22Rv1 (cell line): Measurements from ENCODE around the gene OPN4.

ENCODE experiments used
- H3K27ac ChIP-seq: fragments of 450-650 bp; 2 replicates; pipeline ENCODE4 v1.5.1; 2017
- CTCF ChIP-seq: fragments of 450-650 bp; IDR thresholded peaks from 2 replicates; pipeline ENCODE4 v1.5.1; 2017; ENCODE audit warnings: mild to moderate bottlenecking
- ZFX ChIP-seq: fragments of 450-650 bp; IDR thresholded peaks from 2 replicates; pipeline ENCODE4 v1.6.1; 2017; ENCODE audit warnings: antibody characterized with exemption, borderline replicate concordance

Gene OPN4

DNA sequence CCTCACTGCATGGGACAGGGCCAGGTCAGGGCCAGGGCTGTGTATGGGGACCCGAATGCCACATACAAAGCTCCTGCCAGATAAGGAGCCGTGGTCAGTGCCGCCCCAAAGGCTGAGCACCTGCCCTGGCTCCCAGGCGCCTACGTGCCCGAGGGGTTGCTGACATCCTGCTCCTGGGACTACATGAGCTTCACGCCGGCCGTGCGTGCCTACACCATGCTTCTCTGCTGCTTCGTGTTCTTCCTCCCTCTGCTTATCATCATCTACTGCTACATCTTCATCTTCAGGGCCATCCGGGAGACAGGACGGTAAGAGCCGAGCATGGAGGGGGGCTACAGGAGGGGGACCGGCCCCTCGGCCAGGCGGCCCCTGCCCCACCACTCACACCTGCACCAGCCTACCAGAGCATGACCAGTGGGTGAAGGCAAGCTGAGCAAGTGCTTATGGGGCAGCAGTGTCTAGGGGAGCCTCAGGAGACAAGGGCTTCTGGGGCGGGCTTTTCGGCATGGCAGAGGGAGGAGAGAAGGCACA lies 4.9 kb downstream of the OPN4 start:
- TF ChIP-seq CTCF, result no peak
- TF ChIP-seq ZFX, result no peak
- no peak overlapping the region for H3K27ac ChIP-seq

GRCh38 chr10:86659721-86660453 lies 5.5 kb downstream of the OPN4 start:
- TF ChIP-seq CTCF, result no peak
- TF ChIP-seq ZFX, result no peak
- no peak overlapping the region for H3K27ac ChIP-seq

- no peak for TF ChIP-seq CTCF
- no peak for TF ChIP-seq ZFX
- no peak overlapping the region for H3K27ac ChIP-seq
Measured at GRCh38 chr10:86661161-86662025, 7.0 kb downstream of the OPN4 start.

GRCh38 chr10:86662186-86663045 lies 8.1 kb downstream of the OPN4 start:
- TF ChIP-seq ZFX (no peak), CTCF (no peak)
- H3K27ac ChIP-seq, result no peak overlapping the region

DNA sequence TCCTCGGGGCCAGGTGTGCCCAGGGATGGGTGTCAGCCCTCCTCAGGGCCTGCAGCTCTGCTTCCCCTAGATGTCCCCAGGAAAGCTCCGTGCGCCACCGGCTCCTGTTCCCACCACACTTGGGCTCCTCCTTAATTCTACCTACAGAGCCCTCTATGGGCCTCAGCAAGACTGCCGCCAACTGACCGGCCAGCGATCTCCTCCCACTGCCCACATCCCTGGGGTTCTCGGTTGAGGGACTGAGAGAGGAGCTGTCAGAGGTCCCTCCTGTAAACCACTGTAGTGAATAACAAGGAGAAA lies 8.6 kb downstream of the OPN4 start:
- TF ChIP-seq ZFX, result no peak
- TF ChIP-seq CTCF, result no peak
- H3K27ac ChIP-seq, result no peak overlapping the region

GRCh38 chr10:86663576-86664339 lies 9.4 kb downstream of the OPN4 start:
- TF ChIP-seq ZFX (no peak), CTCF (no peak)
- no peak overlapping the region for H3K27ac ChIP-seq
